GDM1 (cell line): ENCODE measurements around the gene LTBP3.
A peak's percentile ranks its signal among the peaks of the same experiment; 100 is the strongest.
"Not testable (repeated sequence)": the region's sequence is repeated elsewhere in the genome, so short reads cannot be mapped to it uniquely, and the experiment has no call there.

Experiments
- DNase-seq: peaks from one replicate; lab custom pipeline; 2025; lab: John Stamatoyannopoulos, UW

Gene LTBP3

GRCh38 chr11:65571420-65571819, 13.3 kb upstream of the LTBP3 start:
- no peak for DNase-seq

- DNase-seq: peak; percentile 98
Measured at GRCh38 chr11:65569973-65570918, 12.1 kb upstream of the LTBP3 start, which contains the start of gene ZNRD2. TSS of gene ZNRD2 (plus strand) at chr11:65570477. CDS start at chr11:65570492, 15 bp downstream.

GRCh38 chr11:65569164-65569972, 11.2 kb upstream of the LTBP3 start:
- DNase-seq: no peak

GRCh38 chr11:65565624-65566453, 7.7 kb upstream of the LTBP3 start:
- no peak for DNase-seq

- not testable (repeated sequence) for DNase-seq
Measured at GRCh38 chr11:65564879-65565559, 6.9 kb upstream of the LTBP3 start.

- DNase-seq: no peak
Measured at GRCh38 chr11:65563601-65564000, 5.4 kb upstream of the LTBP3 start.

GRCh38 chr11:65562788-65563187, 4.6 kb upstream of the LTBP3 start:
- DNase-seq: no peak

GRCh38 chr11:65562020-65562419, 3.9 kb upstream of the LTBP3 start:
- DNase-seq: no peak

- no peak for DNase-seq
Measured at GRCh38 chr11:65560555-65561418, 2.6 kb upstream of the LTBP3 start.

- no peak for DNase-seq
Measured at GRCh38 chr11:65559951-65560537, 1.9 kb upstream of the LTBP3 start.

- no peak for DNase-seq
Measured at GRCh38 chr11:65559535-65559934, 1.4 kb upstream of the LTBP3 start.

GRCh38 chr11:65558930-65559509, 861 bp upstream of the LTBP3 start:
- no peak for DNase-seq

- DNase-seq: no peak
Measured at GRCh38 chr11:65557280-65558001, 718 bp downstream of the LTBP3 start.

- no peak for DNase-seq
Measured at GRCh38 chr11:65556470-65557279, 1.5 kb downstream of the LTBP3 start.

- no peak for DNase-seq
Measured at GRCh38 chr11:65555693-65556231, 2.4 kb downstream of the LTBP3 start.

GRCh38 chr11:65554842-65555430, 3.2 kb downstream of the LTBP3 start:
- no peak for DNase-seq

GRCh38 chr11:65554057-65554818, 3.9 kb downstream of the LTBP3 start:
- no peak for DNase-seq
